WTC11 (cell line): ENCODE results near the gene SENP1. TPM values are rescaled to one million over a fixed set of nuclear protein-coding genes. Genes with fewer than 3 reads are reported as not detected.

Source experiments
- ATAC-seq: fragments of 200-7000 bp; cut with Tn5 transposase; 2 replicates; pipeline ENCODE4 v1.10.0; 2021; ENCODE audit warnings: mild to moderate bottlenecking, moderate library complexity
- CTCF ChIA-PET: fragments of 300-600 bp; sonication (Branson Sonifier 250); formaldehyde crosslinking; loops from one replicate; lab custom pipeline; 2021; ENCODE audit warnings: antibody characterized with exemption; lab: Charles Lee
- POLR2A ChIA-PET: fragments of 350-600 bp; sonication (Branson Sonifier 250); formaldehyde crosslinking; loops from one replicate; lab custom pipeline; 2021; ENCODE audit warnings: antibody characterized with exemption; lab: Charles Lee
- DNase-seq: peaks from one replicate; pipeline ENCODE4 v3.0.0; 2021; ENCODE audit warnings: low spot score
- H3K27ac Mint-ChIP-seq: 2 replicates; pipeline ENCODE4 v1.8.0; 2021; ENCODE audit warnings: mixed read lengths
- H3K27me3 Mint-ChIP-seq: 2 replicates; pipeline ENCODE4 v1.8.0; 2021; ENCODE audit warnings: low read depth, mild to moderate bottlenecking, moderate library complexity, mixed read lengths
- H3K36me3 Mint-ChIP-seq: 2 replicates; pipeline ENCODE4 v1.8.0; 2021; ENCODE audit warnings: mixed read lengths
- H3K4me1 Mint-ChIP-seq: 2 replicates; pipeline ENCODE4 v1.8.0; 2022; ENCODE audit warnings: mixed read lengths
- H3K4me3 Mint-ChIP-seq: 2 replicates; pipeline ENCODE4 v1.8.0; 2021; ENCODE audit warnings: mild to moderate bottlenecking, moderate library complexity, mixed read lengths
- H3K9me3 Mint-ChIP-seq: 2 replicates; pipeline ENCODE4 v1.8.0; 2021; ENCODE audit warnings: mixed read lengths
- AFF4 ChIP-seq: sonication (generic); formaldehyde crosslinking; IDR thresholded peaks from 2 replicates; pipeline ENCODE4 v1.8.1; 2023; ENCODE audit warnings: mild to moderate bottlenecking, missing genetic modification reagents, borderline replicate concordance
- CBFB ChIP-seq: sonication (generic); formaldehyde crosslinking; IDR thresholded peaks from 2 replicates; pipeline ENCODE4 v1.8.1; 2022; ENCODE audit warnings: mild to moderate bottlenecking, low read depth, missing genetic modification reagents
- EMX1 ChIP-seq: fragments of 250-450 bp; sonication (Bioruptor Pico); IDR thresholded peaks from 2 replicates; pipeline ENCODE4 v1.8.0; 2021; ENCODE audit warnings: mild to moderate bottlenecking
- HMGA2 ChIP-seq: fragments of 250-450 bp; sonication (Bioruptor Pico); IDR thresholded peaks from 2 replicates; pipeline ENCODE4 v1.4.0; 2021; ENCODE audit warnings: mild to moderate bottlenecking, moderate library complexity
- JAZF1 ChIP-seq: fragments of 250-450 bp; sonication (Bioruptor Pico); IDR thresholded peaks from 2 replicates; pipeline ENCODE4 v1.9.0; 2021; ENCODE audit warnings: moderate library complexity, mild to moderate bottlenecking, inconsistent platforms
- KAT7 ChIP-seq: sonication (generic); formaldehyde crosslinking; IDR thresholded peaks from 2 replicates; pipeline ENCODE4 v1.8.1; 2023; ENCODE audit warnings: missing genetic modification reagents, mild to moderate bottlenecking, borderline replicate concordance
- PREB ChIP-seq: sonication (generic); formaldehyde crosslinking; IDR thresholded peaks from 2 replicates; pipeline ENCODE4 v1.8.1; 2022; ENCODE audit warnings: mild to moderate bottlenecking, missing genetic modification reagents, moderate library complexity, borderline replicate concordance
- SP1 ChIP-seq: sonication (generic); formaldehyde crosslinking; conservative IDR thresholded peaks from 2 replicates; pipeline ENCODE4 v1.8.1; 2022; ENCODE audit warnings: missing genetic modification reagents
- TEAD1 ChIP-seq: sonication (generic); formaldehyde crosslinking; IDR thresholded peaks from 2 replicates; pipeline ENCODE4 v1.8.0; 2022; ENCODE audit warnings: mild to moderate bottlenecking, missing genetic modification reagents
- TEAD4 ChIP-seq: sonication (generic); formaldehyde crosslinking; IDR thresholded peaks from 2 replicates; pipeline ENCODE4 v1.8.0; 2022; ENCODE audit warnings: mild to moderate bottlenecking, missing genetic modification reagents
- ZNF396 ChIP-seq: fragments of 250-450 bp; sonication (Bioruptor Pico); IDR thresholded peaks from 2 replicates; pipeline ENCODE4 v1.8.0; 2021; ENCODE audit warnings: mild to moderate bottlenecking, moderate library complexity, borderline replicate concordance
- ZNF423 ChIP-seq: fragments of 250-450 bp; sonication (Bioruptor Pico); IDR thresholded peaks from 2 replicates; pipeline ENCODE4 v2.1.2; 2022; ENCODE audit warnings: mild to moderate bottlenecking, moderate library complexity
- total RNA-seq: library from RNA; stranded (reverse); gene quantifications from 3 replicates; pipeline ENCODE4 v1.2.3, GENCODE V29; 2021
- TF ChIP-seq, protein P1 (sequence below): sonication (generic); formaldehyde crosslinking; IDR thresholded peaks from 2 replicates; pipeline ENCODE4 v1.8.1; 2023; ENCODE audit warnings: mild to moderate bottlenecking, missing genetic modification reagents
- TF ChIP-seq, protein P2 (sequence below): sonication (generic); formaldehyde crosslinking; IDR thresholded peaks from 2 replicates; pipeline ENCODE4 v1.8.1; 2022; ENCODE audit warnings: low read depth, missing genetic modification reagents, borderline replicate concordance
- TF ChIP-seq, protein P3 (sequence below): sonication (generic); formaldehyde crosslinking; IDR thresholded peaks from 2 replicates; pipeline ENCODE4 v1.8.0; 2023; ENCODE audit warnings: missing genetic modification reagents
- TF ChIP-seq, protein P4 (sequence below): sonication (generic); formaldehyde crosslinking; IDR thresholded peaks from 2 replicates; pipeline ENCODE4 v1.8.1; 2023; ENCODE audit warnings: mild to moderate bottlenecking, missing genetic modification reagents, moderate library complexity
- TF ChIP-seq, protein P5 (sequence below): sonication (generic); formaldehyde crosslinking; IDR thresholded peaks from 2 replicates; pipeline ENCODE4 v1.8.0; 2022; ENCODE audit warnings: mild to moderate bottlenecking, missing genetic modification reagents

Gene SENP1
- total RNA-seq, 1 experiment from 2014 or later = 20.4 TPM

GRCh38 chr12:48132826-48133225 lies 26.9 kb upstream of the SENP1 start (continued):
- no peak for TF ChIP-seq AFF4 (CRISPR knock-in tag)
- TF ChIP-seq SP1 (CRISPR knock-in tag) = no peak
- TF ChIP-seq, protein P1, sequence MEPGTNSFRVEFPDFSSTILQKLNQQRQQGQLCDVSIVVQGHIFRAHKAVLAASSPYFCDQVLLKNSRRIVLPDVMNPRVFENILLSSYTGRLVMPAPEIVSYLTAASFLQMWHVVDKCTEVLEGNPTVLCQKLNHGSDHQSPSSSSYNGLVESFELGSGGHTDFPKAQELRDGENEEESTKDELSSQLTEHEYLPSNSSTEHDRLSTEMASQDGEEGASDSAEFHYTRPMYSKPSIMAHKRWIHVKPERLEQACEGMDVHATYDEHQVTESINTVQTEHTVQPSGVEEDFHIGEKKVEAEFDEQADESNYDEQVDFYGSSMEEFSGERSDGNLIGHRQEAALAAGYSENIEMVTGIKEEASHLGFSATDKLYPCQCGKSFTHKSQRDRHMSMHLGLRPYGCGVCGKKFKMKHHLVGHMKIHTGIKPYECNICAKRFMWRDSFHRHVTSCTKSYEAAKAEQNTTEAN (CRISPR knock-in tag) = no peak
- no peak for TF ChIP-seq CBFB (CRISPR knock-in tag)
- TF ChIP-seq PREB (CRISPR knock-in tag) = no peak
- no peak for TF ChIP-seq JAZF1 (CRISPR knock-in tag)
- TF ChIP-seq, protein P2, sequence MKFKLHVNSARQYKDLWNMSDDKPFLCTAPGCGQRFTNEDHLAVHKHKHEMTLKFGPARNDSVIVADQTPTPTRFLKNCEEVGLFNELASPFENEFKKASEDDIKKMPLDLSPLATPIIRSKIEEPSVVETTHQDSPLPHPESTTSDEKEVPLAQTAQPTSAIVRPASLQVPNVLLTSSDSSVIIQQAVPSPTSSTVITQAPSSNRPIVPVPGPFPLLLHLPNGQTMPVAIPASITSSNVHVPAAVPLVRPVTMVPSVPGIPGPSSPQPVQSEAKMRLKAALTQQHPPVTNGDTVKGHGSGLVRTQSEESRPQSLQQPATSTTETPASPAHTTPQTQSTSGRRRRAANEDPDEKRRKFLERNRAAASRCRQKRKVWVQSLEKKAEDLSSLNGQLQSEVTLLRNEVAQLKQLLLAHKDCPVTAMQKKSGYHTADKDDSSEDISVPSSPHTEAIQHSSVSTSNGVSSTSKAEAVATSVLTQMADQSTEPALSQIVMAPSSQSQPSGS (CRISPR knock-in tag) = no peak
- TF ChIP-seq ZNF396 (CRISPR knock-in tag) = no peak
- TF ChIP-seq, protein P3, sequence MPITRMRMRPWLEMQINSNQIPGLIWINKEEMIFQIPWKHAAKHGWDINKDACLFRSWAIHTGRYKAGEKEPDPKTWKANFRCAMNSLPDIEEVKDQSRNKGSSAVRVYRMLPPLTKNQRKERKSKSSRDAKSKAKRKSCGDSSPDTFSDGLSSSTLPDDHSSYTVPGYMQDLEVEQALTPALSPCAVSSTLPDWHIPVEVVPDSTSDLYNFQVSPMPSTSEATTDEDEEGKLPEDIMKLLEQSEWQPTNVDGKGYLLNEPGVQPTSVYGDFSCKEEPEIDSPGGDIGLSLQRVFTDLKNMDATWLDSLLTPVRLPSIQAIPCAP (CRISPR knock-in tag) = no peak
- TF ChIP-seq ZNF423 (CRISPR knock-in tag) = no peak
- TF ChIP-seq, protein P4, sequence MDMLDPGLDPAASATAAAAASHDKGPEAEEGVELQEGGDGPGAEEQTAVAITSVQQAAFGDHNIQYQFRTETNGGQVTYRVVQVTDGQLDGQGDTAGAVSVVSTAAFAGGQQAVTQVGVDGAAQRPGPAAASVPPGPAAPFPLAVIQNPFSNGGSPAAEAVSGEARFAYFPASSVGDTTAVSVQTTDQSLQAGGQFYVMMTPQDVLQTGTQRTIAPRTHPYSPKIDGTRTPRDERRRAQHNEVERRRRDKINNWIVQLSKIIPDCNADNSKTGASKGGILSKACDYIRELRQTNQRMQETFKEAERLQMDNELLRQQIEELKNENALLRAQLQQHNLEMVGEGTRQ (CRISPR knock-in tag) = no peak
- no peak for TF ChIP-seq TEAD1 (CRISPR knock-in tag)
- TF ChIP-seq TEAD4 (CRISPR knock-in tag) = no peak
- no peak for TF ChIP-seq EMX1 (CRISPR knock-in tag)
- TF ChIP-seq KAT7 = no peak

- no peak for ATAC-seq
- POLR2A ChIA-PET = no interaction called here
- DNase-seq = no peak
- H3K27ac Mint-ChIP-seq = no peak overlapping the region
- no peaks in the 10 kb centered on the region for H3K4me1 Mint-ChIP-seq
- TF ChIP-seq HMGA2 (CRISPR knock-in tag) (no peak), TEAD1 (CRISPR knock-in tag) (no peak)
- TF ChIP-seq, protein P1 (CRISPR knock-in tag) = no peak
- TF ChIP-seq, protein P5, sequence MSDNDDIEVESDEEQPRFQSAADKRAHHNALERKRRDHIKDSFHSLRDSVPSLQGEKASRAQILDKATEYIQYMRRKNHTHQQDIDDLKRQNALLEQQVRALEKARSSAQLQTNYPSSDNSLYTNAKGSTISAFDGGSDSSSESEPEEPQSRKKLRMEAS = no peak
- TF ChIP-seq, all 79 proteins: peak for 0
- Mint-ChIP-seq H3K27me3 (no peaks in the 10 kb centered on the region), H3K9me3 (no peaks in the 10 kb centered on the region), H3K36me3 (peaks cover 60% of the 10 kb centered on the region), H3K4me3 (no peak overlapping the region)
- CTCF ChIA-PET = no interaction called here
Observed at GRCh38 chr12:48131517-48131916, 25.6 kb upstream of the SENP1 start.
